RCC 7860 (cell line): ENCODE measurements around the gene MINK1.

Experiments
- DNase-seq: peaks from one replicate; pipeline ENCODE4 v3.0.0-alpha.2; 2015; ENCODE audit warnings: low spot score
- FAIRE-seq: peaks from 2 replicates; lab custom pipeline; 2012; peaks lifted over from hg19 to GRCh38; lab: Jason Lieb, UNC

MINK1 gene

DNA sequence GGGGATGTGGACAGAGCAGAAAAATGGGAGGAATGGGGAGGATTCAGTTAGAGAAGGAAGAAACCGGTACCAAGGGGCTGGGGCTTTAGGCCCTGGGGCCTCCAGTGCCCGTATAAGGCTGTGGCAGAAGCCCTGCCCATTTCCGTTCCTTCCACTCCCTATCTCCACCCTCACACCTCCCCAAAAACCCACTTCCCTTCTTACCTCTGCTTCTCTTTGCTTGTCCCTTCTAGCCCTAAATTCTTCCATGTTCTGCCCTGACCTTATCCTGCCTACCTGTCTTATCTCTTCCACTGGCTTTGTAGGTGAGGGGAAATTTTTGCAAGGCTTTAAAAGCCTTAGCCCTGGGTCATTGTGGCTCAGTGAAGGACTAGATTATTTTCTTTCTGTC is 111.0 kb downstream of the MINK1 start:
- FAIRE-seq (no peak), DNase-seq (no peak)

DNA sequence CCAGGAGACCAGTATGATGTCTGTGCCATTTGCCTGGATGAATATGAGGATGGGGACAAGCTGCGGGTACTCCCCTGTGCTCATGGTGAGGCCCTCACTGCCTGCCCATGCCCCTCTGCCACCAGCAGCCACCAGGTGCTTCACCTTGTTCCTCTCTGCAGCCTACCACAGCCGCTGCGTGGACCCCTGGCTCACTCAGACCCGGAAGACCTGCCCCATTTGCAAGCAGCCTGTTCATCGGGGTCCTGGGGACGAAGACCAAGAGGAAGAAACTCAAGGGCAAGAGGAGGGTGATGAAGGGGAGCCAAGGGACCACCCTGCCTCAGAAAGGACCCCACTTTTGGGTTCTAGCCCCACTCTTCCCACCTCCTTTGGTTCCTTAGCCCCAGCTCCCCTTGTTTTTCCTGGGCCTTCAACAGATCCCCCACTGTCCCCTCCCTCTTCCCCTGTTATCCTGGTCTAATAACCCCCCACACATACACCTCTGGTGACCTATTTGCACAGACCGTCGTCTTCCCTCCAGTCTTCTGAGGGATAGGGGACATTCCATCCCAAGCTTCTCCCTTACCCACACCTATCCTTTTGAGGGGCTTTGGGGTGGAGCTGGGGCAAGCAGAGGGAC is 111.5 kb downstream of the MINK1 start:
- DNase-seq (no peak), FAIRE-seq (no peak)

DNA sequence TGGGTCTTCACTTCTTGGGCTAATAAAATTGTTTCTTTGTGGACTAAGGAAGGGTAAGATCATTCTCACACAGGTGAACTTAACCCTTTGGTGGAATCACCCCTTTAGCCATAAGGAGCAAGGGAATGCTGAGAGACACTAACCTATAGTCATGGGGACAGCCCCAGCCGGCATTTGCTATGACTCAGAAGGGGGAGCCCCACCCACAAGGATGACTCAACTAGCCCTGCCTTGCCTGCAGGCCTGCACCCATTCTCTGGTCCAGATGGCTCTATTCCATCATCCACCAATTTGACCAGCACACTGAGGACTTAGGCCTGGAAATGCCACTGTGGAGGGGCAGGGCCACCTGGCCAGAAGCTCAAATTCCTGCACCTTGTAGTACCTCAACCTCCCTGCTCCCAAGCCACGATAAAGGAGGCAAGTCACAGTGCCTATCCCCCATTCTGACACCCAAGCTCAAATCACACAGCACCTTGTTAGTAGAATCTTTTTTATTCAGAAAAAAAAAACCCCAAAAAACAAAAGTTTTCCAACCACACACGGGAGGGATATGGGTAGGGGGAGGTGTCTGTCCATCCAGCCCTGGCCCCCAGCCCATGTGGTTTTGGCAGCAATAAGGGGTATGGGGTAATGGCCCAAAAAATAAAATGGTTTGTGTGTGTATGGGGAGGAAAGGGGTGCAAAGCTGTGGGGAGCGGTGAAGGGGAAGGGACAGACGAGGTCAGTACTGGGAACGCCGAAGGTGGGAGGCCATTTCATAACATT is 112.2 kb downstream of the MINK1 start:
- FAIRE-seq (peak; percentile 85), DNase-seq (peak; percentile 87)

DNA sequence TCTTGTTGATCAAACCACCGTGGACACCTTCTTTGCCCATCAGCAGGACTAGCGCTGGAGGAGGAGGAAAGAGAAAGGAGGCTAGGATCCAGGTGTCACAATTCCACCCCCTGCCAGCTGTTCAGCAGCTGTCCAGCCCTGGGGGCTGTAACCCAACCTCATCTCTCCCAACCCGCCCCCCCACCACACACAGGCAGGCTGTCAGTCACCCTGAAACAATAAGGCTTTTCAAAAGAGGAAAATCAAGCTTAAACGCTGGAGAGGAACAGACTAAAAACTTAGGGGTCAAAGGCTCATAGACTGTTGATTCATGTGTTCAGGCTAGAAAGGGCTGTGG is 112.8 kb downstream of the MINK1 start:
- FAIRE-seq (no peak), DNase-seq (no peak)

DNA sequence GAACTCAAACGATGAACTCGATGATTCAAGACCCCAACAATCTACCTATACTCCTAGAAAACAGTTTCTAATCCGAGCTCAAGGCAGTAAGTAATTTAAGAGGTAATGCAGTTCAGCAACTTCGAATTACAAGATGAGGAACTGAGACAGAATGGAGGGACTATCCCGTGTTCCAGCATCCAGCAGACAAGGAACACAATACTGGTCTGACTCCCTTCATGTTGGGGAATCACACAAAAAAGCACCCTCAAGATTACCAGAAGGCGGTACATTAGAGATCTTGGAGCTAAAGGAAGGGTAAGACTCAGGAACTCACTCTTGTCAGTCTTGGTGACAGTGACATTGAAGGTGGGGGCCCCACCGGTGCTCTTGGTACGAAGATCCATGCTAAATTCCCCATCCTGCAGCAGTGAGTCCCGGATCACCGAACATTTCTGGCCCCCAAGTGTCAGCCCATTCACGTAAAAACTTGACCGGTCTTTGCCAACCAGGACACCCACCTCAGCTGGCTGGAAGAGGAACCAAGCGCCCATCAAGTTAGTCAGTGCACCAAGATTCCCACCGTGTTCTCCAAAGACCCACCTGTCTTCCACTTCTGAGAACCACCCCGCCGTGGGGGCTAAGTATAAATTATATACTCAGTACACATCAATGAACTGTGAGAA is 113.3 kb downstream of the MINK1 start:
- no peak for DNase-seq
- no peak for FAIRE-seq

DNA sequence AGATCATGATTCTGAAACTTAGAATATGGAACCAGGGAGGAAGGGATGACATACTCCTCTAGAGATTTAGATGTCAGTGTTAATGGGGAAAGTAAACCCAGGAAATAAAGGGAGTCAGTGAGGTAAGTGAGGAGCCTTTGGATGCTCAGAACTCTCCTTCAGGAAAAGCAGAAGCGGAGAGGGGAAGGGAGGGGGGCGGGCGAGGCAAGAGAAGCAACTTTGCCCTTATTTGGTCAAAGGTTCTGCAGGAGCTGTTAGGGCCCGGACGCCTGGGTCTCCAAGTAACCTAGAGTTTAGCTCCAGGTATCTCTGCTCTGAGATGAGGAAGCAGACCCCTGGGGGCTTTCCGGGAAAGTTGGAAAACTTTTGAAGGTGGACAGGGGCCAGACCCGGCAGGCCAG is 113.9 kb downstream of the MINK1 start:
- FAIRE-seq = no peak
- no peak for DNase-seq
